H1 (cell line): Measurements from ENCODE around the gene TNFAIP8.

ENCODE experiments used
- EP300 ChIP-seq, 2 experiments: IDR thresholded peaks; 1 replicate in 1 of 2; 2 replicates in 1 of 2; pipeline ENCODE4 v1.6.1; 2011 to 2012; ENCODE audit warnings: low read depth in 2 of 2, low read length in 2 of 2, mild to moderate bottlenecking in 2 of 2, borderline replicate concordance in 1 of 2, inconsistent platforms in 1 of 2, moderate library complexity in 1 of 2
- HDAC6 ChIP-seq: IDR thresholded peaks from one replicate; pipeline ENCODE4 v1.7.1; 2012; ENCODE audit warnings: low read depth, mild to moderate bottlenecking, inconsistent platforms, low read length, moderate library complexity
- POLR2AphosphoS5 ChIP-seq: IDR thresholded peaks from 2 replicates; pipeline ENCODE4 v1.6.1; 2011; ENCODE audit warnings: low read depth, low read length
- RAD21 ChIP-seq, 2 experiments: IDR thresholded peaks in 1 of 2; conservative IDR thresholded peaks in 1 of 2; 2 replicates each; pipeline ENCODE4 v1.6.1; 2011; ENCODE audit warnings: low read depth in 2 of 2, low read length in 2 of 2, improper control_type of control experiment in 1 of 2, inconsistent platforms in 1 of 2, mild to moderate bottlenecking in 1 of 2, moderate library complexity in 1 of 2
- RNF2 ChIP-seq: fragments of 200-900, 300-1000 bp; sonication (generic); IDR thresholded peaks from 2 replicates; pipeline ENCODE4 v1.7.1; 2016; ENCODE audit warnings: borderline replicate concordance, low read depth, mild to moderate bottlenecking, antibody characterized with exemption, low read length; ENCODE audit not compliant: poor library complexity, severe bottlenecking; ENCODE audit errors: missing control alignments
- SIN3A ChIP-seq, 2 experiments: IDR thresholded peaks in 1 of 2; conservative IDR thresholded peaks in 1 of 2; 2 replicates each; pipeline ENCODE4 v1.6.1; 2011 to 2012; ENCODE audit warnings: low read length in 2 of 2, improper control_type of control experiment in 1 of 2, low read depth in 1 of 2, mild to moderate bottlenecking in 1 of 2
- SUZ12 ChIP-seq: fragments of 200-600 bp; sonication (generic); IDR thresholded peaks from 2 replicates; pipeline ENCODE4 v1.6.1; 2012; ENCODE audit warnings: mild to moderate bottlenecking, inconsistent platforms, low read length, moderate library complexity, mixed read lengths
- TBP ChIP-seq: IDR thresholded peaks from 2 replicates; pipeline ENCODE4 v1.6.1; 2011; ENCODE audit warnings: low read depth, low read length, improper control_type of control experiment
- TF ChIP-seq, protein P1 (sequence below), 3 experiments: IDR thresholded peaks; 1 replicate in 2 of 3; 2 replicates in 1 of 3; pipeline versions ENCODE4 v1.5.1 to v1.6.1; 2011; ENCODE audit warnings: low read length in 3 of 3, mild to moderate bottlenecking in 3 of 3, inconsistent platforms in 2 of 3, low read depth in 1 of 3, moderate library complexity in 1 of 3; ENCODE audit not compliant: insufficient read depth in 1 of 3; ENCODE audit errors: control extremely low read depth in 1 of 3

DNA sequence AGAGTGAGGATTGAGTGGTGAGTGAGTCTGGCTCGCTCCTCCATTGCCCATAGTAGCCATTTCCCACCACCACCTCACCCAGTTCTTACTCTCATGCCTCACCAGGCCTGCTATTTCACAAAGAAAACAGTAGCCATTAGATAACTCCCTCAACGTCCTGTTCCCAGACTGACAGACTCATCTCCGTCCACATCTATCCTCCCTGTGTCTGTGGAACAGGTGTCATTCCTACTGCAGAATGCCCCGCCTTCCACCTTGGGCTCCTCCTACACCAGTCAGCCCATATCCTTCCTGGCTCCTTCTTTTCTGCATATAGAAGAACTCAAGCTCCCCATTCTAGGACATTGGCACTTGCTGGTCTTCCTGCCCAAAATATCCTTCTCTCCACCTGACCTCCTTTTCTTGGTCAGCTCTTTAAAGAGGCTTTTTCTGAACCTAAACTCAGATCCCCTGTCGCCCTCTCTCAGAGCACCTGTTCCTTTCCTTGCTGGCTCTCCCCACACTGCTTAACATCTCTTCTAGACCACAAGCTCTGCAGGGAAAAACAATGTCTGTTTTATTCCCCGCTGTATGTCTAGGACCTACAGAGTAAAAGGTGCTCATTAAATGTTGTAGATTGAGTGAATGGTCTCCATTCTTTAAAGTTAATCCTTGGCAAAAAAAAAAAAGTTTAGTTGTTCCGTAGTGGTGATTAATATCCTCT, 3.2 kb downstream of the TNFAIP8 start:
- TF ChIP-seq TBP (no peak), HDAC6 (no peak), RAD21 (IDR thresholded peaks at IDR 0.05 in 1 of 2, conservative IDR thresholded peaks at IDR 0.05 in 1 of 2; ENCODE audit: low read depth in 2 of 2, low read length in 2 of 2) (no peak), SUZ12 (no peak), RNF2 (no peak), POLR2AphosphoS5 (no peak), SIN3A (conservative IDR thresholded peaks at IDR 0.05 in 1 of 2, IDR thresholded peaks at IDR 0.05 in 1 of 2; ENCODE audit: low read depth in 1 of 2, low read length in 2 of 2) (no peak), EP300 (IDR thresholded peaks at IDR 0.05; ENCODE audit: borderline replicate concordance in 1 of 2, low read depth in 2 of 2, low read length in 2 of 2) (no peak)
- TF ChIP-seq, protein P1, sequence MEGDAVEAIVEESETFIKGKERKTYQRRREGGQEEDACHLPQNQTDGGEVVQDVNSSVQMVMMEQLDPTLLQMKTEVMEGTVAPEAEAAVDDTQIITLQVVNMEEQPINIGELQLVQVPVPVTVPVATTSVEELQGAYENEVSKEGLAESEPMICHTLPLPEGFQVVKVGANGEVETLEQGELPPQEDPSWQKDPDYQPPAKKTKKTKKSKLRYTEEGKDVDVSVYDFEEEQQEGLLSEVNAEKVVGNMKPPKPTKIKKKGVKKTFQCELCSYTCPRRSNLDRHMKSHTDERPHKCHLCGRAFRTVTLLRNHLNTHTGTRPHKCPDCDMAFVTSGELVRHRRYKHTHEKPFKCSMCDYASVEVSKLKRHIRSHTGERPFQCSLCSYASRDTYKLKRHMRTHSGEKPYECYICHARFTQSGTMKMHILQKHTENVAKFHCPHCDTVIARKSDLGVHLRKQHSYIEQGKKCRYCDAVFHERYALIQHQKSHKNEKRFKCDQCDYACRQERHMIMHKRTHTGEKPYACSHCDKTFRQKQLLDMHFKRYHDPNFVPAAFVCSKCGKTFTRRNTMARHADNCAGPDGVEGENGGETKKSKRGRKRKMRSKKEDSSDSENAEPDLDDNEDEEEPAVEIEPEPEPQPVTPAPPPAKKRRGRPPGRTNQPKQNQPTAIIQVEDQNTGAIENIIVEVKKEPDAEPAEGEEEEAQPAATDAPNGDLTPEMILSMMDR (IDR thresholded peaks at IDR 0.05; ENCODE audit: control extremely low read depth in 1 of 3, insufficient read depth in 1 of 3, low read depth in 1 of 3, low read length in 3 of 3): no peak
